Mucosa of stomach (tissue), 1 donor: ENCODE results near the gene CS.
"Not testable (repeated sequence)": the region's sequence is repeated elsewhere in the genome, so short reads cannot be mapped to it uniquely, and the experiment has no call there.

Source experiments
- H3K27me3 ChIP-seq: one replicate; pipeline ENCODE4 v1.7.0; 2013; ENCODE audit warnings: mild to moderate bottlenecking, low read length; ENCODE audit not compliant: control insufficient read depth, insufficient read depth
- H3K36me3 ChIP-seq: one replicate; pipeline ENCODE4 v1.7.0; 2013; ENCODE audit warnings: low read length; ENCODE audit not compliant: control insufficient read depth, insufficient read depth
- H3K4me1 ChIP-seq: one replicate; pipeline ENCODE4 v1.7.0; 2013; ENCODE audit warnings: mild to moderate bottlenecking, low read length; ENCODE audit not compliant: control insufficient read depth, insufficient read depth
- H3K4me3 ChIP-seq: one replicate; pipeline ENCODE4 v1.7.0; 2013; ENCODE audit warnings: low read length
- H3K9ac ChIP-seq: one replicate; pipeline ENCODE4 v1.7.0; 2013; ENCODE audit warnings: mild to moderate bottlenecking, low read length, moderate library complexity
- H3K9me3 ChIP-seq: one replicate; pipeline ENCODE4 v1.7.0; 2013; ENCODE audit warnings: mild to moderate bottlenecking, low read length, moderate library complexity; ENCODE audit not compliant: control insufficient read depth
- donor health status: Pancreatic carcinoma.

CS gene

GRCh38 chr12:56293795-56294194 is 6.3 kb downstream of the CS start:
- no peak overlapping the region for H3K9ac ChIP-seq
- no peaks in the 10 kb centered on the region for H3K36me3 ChIP-seq
- no peak overlapping the region for H3K4me3 ChIP-seq
- no peaks in the 10 kb centered on the region for H3K27me3 ChIP-seq
- no peaks in the 10 kb centered on the region for H3K9me3 ChIP-seq
- peaks cover 5% of the 10 kb centered on the region for H3K4me1 ChIP-seq

- no peaks in the 10 kb centered on the region for H3K4me1 ChIP-seq
- no peaks in the 10 kb centered on the region for H3K9me3 ChIP-seq
- H3K36me3 ChIP-seq, result no peaks in the 10 kb centered on the region
- no peaks in the 10 kb centered on the region for H3K27me3 ChIP-seq
- H3K9ac ChIP-seq, result no peak overlapping the region
- H3K4me3 ChIP-seq, result no peak overlapping the region
Measured at GRCh38 chr12:56288705-56289387, 11.3 kb downstream of the CS start.

- no peak overlapping the region for H3K9ac ChIP-seq
- H3K9me3 ChIP-seq, result no peaks in the 10 kb centered on the region
- H3K36me3 ChIP-seq, result no peaks in the 10 kb centered on the region
- no peaks in the 10 kb centered on the region for H3K4me1 ChIP-seq
- H3K4me3 ChIP-seq, result no peak overlapping the region
- H3K27me3 ChIP-seq, result no peaks in the 10 kb centered on the region
Measured at GRCh38 chr12:56286044-56286830, 13.9 kb downstream of the CS start.

DNA sequence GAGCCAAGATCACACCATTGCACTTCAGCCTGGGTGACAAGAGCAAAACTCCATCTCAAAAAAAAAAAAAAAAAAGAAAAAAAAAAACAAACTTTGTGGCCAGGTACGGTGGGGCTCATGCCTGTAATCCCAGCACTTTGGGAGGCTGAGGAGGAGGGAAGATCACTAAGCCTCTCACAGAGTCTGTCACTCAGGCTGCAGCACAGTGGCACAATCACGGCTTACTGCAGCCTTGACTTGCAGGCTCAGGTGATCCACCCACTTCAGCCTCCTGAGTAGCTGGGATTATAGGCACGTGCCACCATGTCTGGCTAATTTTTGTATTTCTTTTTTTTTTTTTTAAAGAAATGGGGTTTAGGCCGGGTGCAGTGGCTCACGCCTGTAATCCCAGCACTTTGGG is 15.9 kb downstream of the CS start:
- not testable (repeated sequence) for H3K36me3 ChIP-seq, H3K9ac ChIP-seq, H3K4me1 ChIP-seq

GRCh38 chr12:56282579-56282978 is 17.6 kb downstream of the CS start:
- no peaks in the 10 kb centered on the region for H3K27me3 ChIP-seq
- no peaks in the 10 kb centered on the region for H3K9me3 ChIP-seq
- H3K36me3 ChIP-seq, result no peaks in the 10 kb centered on the region
- H3K9ac ChIP-seq, result no peak overlapping the region
- no peak overlapping the region for H3K4me3 ChIP-seq
- H3K4me1 ChIP-seq, result no peaks in the 10 kb centered on the region

More for the DNA sequence above, 15.9 kb downstream of the CS start:
- H3K4me3 ChIP-seq, H3K9me3 ChIP-seq, H3K27me3 ChIP-seq: not testable (repeated sequence)

DNA sequence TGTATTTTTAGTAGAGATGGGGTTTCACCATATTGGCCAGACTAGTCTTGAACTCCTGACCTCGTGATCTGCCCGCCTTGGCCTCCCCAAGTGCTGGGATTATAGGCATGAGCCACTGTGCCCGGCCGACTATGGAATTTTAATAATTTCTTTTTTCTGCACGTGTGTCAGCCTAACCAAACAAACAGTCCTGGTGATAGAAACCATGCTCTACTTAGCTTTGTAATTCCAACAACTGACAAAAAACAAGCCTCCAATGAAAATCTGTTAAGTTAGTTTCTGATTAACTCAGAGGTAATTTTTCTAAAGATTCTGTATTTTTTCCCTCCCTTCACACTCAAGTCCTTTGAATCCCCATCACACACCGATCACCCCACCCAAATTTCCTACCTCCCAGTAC is 18.1 kb downstream of the CS start:
- no peaks in the 10 kb centered on the region for H3K27me3 ChIP-seq
- H3K4me3 ChIP-seq, result no peak overlapping the region
- no peak overlapping the region for H3K9ac ChIP-seq
- no peaks in the 10 kb centered on the region for H3K9me3 ChIP-seq
- no peaks in the 10 kb centered on the region for H3K4me1 ChIP-seq
- H3K36me3 ChIP-seq, result no peaks in the 10 kb centered on the region

DNA sequence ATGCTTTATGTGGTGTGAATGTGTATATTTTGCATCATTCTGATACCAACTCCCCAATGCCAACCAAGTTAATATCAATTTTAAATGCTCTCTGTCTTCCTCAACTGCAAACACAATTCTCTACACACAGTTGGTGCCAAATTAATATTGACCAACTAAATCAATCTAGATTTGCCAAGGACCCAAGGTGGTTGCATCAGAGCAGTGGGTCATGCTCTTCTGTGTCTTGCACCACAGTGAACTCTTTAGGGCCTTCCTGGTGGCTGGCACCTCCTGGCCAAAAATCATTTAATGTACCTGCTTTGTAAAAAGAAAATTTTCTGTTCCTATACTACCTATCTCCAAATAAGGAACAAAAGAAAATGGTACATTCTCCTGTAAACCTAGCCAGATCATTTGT is 19.3 kb downstream of the CS start:
- Histone ChIP-seq H3K27me3 (no peaks in the 10 kb centered on the region), H3K36me3 (no peaks in the 10 kb centered on the region), H3K9me3 (no peaks in the 10 kb centered on the region), H3K9ac (no peak overlapping the region), H3K4me3 (no peak overlapping the region), H3K4me1 (no peaks in the 10 kb centered on the region)

GRCh38 chr12:56278905-56279304 is 21.2 kb downstream of the CS start:
- Histone ChIP-seq H3K4me3 (no peak overlapping the region), H3K9ac (no peak overlapping the region), H3K36me3 (no peaks in the 10 kb centered on the region), H3K9me3 (no peaks in the 10 kb centered on the region), H3K27me3 (no peaks in the 10 kb centered on the region), H3K4me1 (no peaks in the 10 kb centered on the region)

- H3K9ac ChIP-seq, result no peak overlapping the region
- no peak overlapping the region for H3K4me3 ChIP-seq
- no peaks in the 10 kb centered on the region for H3K4me1 ChIP-seq
- H3K36me3 ChIP-seq, result peaks cover 6% of the 10 kb centered on the region
- no peaks in the 10 kb centered on the region for H3K9me3 ChIP-seq
- no peaks in the 10 kb centered on the region for H3K27me3 ChIP-seq
Measured at GRCh38 chr12:56274299-56274698, 25.8 kb downstream of the CS start.

DNA sequence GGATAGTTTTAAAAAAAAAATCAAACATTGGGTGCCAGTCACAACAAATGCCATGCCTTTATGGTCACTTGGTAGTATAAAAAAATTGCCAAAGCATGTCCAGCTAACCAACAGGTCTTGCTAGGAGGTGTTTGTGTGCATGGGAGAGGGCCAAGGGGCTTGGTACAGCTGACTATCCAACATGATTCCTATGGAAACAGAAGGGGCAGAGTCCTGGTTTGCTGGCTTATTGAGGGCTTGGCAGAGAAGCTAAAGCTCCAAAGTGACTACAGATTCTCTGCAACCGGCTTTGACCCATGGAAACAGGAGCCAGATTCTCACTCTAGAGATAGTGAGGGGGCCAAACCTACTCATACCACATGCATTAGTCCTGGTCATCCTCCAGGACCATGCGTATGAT is 27.7 kb downstream of the CS start:
- H3K9ac ChIP-seq, H3K4me3 ChIP-seq, H3K36me3 ChIP-seq, H3K4me1 ChIP-seq, H3K9me3 ChIP-seq, H3K27me3 ChIP-seq: not testable (repeated sequence)

- no peaks in the 10 kb centered on the region for H3K9me3 ChIP-seq
- no peak overlapping the region for H3K4me3 ChIP-seq
- no peaks in the 10 kb centered on the region for H3K27me3 ChIP-seq
- H3K9ac ChIP-seq, result no peak overlapping the region
- H3K4me1 ChIP-seq, result peaks cover 5% of the 10 kb centered on the region
- H3K36me3 ChIP-seq, result peaks cover 6% of the 10 kb centered on the region
Measured at GRCh38 chr12:56271031-56271430, 29.1 kb downstream of the CS start.

- Histone ChIP-seq H3K27me3 (no peaks in the 10 kb centered on the region), H3K4me1 (peaks cover 5% of the 10 kb centered on the region), H3K36me3 (no peaks in the 10 kb centered on the region), H3K4me3 (peak overlapping the region; percentile 75), H3K9ac (peak overlapping the region; percentile 82), H3K9me3 (no peaks in the 10 kb centered on the region)
Measured at GRCh38 chr12:56267443-56268071, 32.6 kb downstream of the CS start.
